DMS153 treated with DMSO at 0.1 percent for 48 hours (cell line): ENCODE data around the gene TENM4.

Experiments
- DNase-seq: peaks from one replicate; lab custom pipeline; 2025; ENCODE audit not compliant: unreplicated experiment; lab: John Stamatoyannopoulos, UW

The TENM4 gene

GRCh38 chr11:79449040-79449439 is 8.2 kb upstream of the TENM4 start:
- DNase-seq, result no peak

GRCh38 chr11:79447038-79447786 is 6.4 kb upstream of the TENM4 start:
- no peak for DNase-seq

GRCh38 chr11:79444923-79445322 is 4.1 kb upstream of the TENM4 start:
- DNase-seq, result no peak

DNA sequence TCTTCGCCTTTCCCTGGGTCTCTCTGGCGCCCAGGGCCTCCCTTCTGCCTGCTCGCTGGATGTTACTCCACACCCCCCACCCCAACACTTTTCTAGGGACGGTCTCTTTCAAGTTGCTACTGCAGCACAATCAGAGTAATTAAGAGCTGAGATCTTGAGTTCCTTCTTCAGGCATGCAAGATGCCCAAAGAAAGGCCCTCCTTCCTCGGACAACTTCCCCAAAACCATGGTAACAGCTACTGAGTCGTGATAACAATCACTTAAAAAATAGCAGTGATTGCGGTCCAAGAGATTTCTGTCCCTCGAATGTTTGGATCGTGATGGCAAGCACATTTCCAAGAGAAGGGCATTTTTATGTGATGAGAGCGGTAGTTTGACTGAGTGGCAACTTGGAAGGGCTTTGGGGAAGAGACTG is 638 bp upstream of the TENM4 start:
- DNase-seq, result no peak

DNA sequence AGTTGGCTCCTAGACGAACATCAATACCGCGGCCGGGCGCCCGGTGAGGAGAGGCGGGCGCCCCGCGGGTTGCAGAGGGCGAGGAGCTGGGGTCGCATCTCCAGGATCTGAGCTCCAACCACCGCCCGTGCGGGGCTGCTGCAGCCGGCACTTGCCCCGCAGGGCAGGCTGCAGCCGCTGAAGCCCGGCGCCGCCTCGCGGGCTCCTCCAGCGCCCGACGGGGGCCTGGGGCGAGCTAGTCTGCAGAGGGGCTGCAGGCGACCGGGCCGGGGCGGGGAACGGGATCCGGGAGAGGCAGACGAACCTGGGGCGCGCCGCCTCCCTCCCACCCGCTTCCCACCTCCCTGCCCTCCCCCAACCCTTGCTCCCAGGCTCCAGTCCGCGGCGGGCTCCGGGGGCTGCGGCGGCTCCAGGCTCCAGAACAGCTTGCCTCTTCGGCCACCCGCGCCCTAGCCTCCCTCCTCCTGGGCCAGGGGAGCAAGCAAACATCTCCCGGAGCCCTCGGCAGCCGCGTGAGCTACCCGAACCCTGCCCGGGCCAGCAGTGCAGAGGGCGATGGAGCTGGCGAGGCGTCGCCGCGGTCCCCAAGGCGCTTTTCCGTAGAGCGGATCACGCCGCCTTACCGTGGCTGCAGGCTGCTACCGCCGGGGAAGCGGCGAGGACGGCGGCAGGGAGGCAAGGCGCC is 802 bp downstream of the TENM4 start:
- DNase-seq, result no peak

DNA sequence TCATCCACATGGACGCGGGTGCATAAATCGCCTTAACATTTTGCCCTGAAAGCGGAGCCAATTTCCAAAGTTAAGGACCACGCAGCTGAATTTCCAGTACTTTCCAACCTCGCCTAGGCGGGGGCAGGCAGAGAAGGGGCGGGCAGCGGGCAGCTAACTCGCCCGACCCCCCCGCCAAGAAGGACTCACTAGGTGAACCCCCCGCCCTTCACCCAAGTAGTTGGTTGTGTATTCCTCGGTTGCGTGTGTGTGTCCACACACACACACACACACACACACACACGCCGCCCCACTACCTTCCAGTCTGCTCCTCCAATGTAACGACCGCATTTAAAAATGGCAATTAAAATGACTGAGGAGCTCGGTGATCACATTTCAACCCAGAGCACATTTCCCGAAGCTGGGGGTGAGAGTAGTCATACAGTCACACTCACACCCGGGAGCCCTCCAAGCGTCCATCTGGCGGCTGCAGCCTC is 1.4 kb downstream of the TENM4 start:
- no peak for DNase-seq

DNA sequence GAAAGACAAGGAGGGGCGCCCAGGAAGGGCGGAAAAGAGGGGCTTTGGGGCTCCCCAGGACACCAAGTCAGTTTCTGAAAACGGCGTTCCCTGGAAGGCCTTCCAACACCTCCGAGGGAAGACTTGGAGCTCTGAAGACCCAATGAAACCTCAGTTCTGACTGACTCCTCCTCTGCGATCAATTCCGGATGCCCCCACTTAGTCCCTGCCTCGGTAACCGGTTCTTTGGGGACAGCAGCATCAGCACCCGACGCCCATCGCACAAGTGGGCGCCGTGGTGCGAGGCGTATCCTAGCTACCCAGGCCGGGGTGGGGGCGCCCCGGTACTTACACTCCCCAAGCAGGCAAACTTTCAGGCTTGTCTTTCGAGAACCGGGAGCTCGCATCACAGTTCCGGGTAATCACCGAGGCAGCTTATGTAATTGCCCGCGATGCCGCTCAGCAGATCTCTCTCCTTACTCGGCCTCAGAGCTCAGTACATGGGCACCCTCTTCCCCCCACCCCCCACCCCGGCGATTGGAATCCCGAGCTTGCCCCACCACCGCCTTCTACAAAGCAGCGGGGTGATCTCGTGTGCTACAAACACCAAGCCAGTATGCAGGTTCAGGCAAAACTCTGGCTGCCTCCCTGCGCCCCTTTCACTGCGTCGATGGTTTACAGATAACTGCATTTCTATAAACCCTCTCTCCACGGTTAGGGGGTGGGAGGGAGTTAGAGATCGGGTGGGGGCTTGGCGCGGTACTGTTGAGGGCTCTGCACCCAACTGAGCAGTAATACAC is 2.0 kb downstream of the TENM4 start:
- DNase-seq, result no peak

DNA sequence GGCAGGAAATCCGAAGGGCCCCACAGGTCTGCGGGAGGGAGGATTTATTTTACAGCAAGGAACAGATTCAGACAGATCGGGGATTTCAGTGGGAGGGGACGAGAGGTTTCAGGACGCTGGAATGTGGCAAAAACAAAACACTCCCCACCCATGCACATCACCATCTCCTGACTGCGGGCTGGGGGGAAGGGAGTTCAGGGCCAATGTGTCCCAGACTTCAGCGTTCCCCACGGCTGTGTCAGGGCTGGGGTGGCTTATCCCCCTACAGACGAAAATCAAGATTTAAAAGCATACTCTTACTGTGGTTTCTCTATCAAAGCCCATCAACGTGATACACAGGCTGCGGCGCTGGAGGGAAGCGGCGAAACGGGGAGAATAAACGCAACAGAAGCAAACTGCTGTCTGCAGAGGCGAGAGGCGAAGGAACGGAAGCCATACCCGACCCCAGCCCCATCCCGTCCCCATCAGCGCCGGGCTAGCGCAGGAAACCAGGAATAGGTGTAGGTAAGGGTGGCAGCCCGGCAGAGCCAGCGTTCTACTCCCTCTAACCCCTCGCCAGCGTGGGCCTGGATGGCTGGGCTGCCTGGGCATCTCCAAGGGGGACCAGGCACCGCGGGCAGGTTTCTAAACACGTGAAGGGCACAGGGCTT is 2.7 kb downstream of the TENM4 start:
- peak; percentile 9 for DNase-seq

DNA sequence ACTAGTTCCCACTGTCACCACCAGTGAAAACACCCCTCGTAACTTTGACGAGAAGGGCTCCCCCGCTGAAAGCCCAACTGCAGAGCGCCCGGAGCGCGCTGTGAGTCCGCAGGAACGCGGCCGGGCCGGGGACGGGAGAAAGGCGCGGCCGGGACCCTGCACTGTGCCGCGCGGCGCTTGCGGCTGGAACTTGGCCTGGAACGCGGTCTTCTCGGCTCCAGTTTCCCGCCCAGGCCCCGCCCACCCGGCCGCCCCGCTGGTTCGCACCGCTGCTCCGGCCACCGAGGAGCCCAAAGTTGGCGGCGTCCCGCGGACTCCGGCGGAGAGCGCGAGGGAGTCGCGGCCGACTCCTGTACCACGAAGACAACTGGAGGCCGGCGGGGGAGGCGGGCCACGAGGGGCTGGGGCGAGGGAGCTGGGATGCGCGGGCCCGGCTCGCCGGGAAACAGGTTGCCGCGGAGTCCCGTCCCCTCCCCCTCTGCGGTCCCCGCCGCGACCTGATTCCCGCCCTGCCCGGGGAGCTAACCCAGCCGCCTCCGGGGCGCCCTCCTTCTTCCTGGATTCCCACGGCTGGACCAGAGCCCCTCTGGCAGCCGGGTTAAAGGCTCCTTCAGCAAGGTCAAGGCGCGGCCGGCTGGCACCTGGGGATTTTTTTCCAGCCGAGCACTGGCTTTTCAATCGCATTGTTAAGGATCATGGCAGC is 3.4 kb downstream of the TENM4 start:
- no peak for DNase-seq

DNA sequence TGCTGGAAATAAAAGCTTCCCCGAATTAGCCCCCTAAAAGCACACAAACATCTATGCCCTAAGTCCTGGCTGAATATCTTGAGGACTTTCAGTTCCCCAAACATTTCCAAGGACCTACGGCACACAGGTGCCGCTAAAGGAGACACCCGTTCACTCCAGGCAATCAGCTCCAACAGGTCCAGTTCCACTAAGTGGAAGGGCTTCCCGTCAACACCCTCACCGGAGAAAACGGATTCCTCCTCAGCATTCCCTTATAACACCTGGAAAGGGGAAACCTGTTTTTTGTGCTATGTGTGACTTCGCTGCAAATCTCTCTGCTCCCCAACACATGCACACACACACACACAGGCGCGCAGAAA is 3.9 kb downstream of the TENM4 start:
- DNase-seq, result no peak

DNA sequence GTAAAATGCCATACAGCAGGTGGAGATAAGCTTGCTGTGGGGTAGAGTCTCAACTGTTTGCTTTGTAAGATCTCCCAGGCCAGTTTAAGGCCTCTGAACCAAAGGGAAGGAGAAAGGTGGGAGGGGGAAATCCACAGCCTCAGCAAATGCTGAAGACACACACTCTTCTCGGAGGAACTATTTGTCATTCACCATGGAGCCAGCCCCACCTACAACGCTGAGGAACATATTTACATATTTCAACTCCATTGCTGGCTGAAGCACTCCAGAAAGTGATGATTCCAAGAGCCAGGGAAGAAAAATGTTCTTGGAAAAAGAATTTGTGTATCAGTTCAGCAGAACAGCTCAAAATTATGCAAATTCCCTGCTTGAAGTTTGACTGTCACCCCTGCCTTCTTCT is 6.5 kb downstream of the TENM4 start:
- no peak for DNase-seq

- DNase-seq, result no peak
Measured at GRCh38 chr11:79432138-79432537, 8.7 kb downstream of the TENM4 start.

- no peak for DNase-seq
Measured at GRCh38 chr11:79431535-79431934, 9.3 kb downstream of the TENM4 start.

DNA sequence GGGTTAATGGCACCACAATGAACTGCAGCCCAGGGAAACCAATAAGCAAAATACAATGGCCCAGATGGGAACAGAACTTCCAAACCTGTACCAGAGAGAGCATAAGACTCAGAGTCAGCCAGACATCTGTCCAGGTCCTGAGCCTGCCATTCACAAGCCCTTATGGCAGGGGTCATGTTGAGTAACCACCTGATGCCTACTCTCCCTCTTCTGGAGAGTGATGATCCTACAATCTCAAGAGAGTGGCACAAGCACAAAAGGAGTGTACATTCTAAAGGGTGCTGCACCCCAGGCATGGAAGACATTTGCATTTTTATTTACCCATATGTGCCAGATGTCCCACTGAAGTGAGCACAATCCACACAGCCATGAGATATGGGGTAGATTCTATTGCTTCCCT is 10.6 kb downstream of the TENM4 start:
- DNase-seq, result no peak

GRCh38 chr11:79428406-79428805 is 12.4 kb downstream of the TENM4 start:
- DNase-seq, result no peak

DNA sequence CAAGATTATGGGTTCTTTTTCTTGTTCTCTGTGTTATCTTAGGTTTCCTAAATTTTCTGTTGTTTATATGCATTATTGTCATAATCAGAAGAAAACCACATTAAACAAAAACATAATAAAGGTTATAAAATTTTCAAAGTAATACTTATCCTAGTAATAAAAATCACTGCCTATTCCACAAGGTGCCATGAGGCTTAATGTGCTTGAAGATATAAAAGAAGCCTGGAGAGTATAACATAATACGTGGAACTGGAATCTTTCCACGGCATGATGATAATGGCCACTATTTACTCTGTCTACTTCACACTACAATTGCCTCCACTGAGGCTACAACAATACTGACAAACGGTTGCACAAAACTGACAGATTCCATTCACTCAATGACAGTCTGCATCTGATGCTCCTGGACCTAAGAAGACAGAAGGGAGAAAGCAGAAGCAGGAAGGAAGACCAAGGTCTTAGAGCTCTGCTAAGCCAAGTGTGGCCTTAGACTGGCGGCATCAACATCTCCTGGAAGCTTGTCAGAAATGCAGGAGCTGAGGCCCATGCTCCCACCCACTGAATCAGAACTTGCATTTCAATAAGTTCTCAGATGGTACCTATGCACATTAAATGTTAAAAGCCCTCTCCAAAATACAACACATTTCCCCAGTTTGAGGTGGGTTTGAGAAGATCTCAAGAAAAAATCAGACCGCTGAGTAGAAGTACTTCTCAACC is 13.1 kb downstream of the TENM4 start:
- no peak for DNase-seq

DNA sequence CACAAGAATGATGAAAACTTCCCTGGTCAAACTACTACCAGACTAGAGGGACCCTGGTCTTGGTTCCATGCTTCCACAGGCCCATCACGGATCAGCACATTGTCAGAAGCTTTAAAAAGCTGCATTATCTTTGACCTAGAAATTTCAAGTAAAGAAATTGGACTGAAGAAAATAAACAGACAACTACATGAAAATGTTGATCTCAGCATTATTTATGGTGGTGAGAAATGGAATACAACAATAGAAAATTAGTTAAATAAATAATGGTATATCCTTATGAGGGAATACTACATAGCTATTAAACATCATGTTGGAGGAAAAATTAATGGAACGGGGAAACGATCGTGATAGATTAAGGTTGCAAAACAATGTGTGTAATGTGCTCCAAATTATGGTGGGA is 13.7 kb downstream of the TENM4 start:
- DNase-seq, result no peak

GRCh38 chr11:79425463-79425862 is 15.4 kb downstream of the TENM4 start:
- DNase-seq, result no peak

GRCh38 chr11:79423736-79424135 is 17.1 kb downstream of the TENM4 start:
- DNase-seq, result no peak

GRCh38 chr11:79422866-79423265 is 18.0 kb downstream of the TENM4 start:
- no peak for DNase-seq
